HG03159 (cell line): ENCODE data around the gene NFKBIA.
"Not testable (repeated sequence)": the region's sequence is repeated elsewhere in the genome, so short reads cannot be mapped to it uniquely, and the experiment has no call there.

Experiments used
- ATAC-seq: cut with Tn5 transposase; IDR thresholded peaks from one replicate; pipeline ENCODE4 v1.9.1; 2021; ENCODE audit warnings: mild to moderate bottlenecking, moderate library complexity; ENCODE audit not compliant: unreplicated experiment

Gene NFKBIA, protein sequence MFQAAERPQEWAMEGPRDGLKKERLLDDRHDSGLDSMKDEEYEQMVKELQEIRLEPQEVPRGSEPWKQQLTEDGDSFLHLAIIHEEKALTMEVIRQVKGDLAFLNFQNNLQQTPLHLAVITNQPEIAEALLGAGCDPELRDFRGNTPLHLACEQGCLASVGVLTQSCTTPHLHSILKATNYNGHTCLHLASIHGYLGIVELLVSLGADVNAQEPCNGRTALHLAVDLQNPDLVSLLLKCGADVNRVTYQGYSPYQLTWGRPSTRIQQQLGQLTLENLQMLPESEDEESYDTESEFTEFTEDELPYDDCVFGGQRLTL

DNA sequence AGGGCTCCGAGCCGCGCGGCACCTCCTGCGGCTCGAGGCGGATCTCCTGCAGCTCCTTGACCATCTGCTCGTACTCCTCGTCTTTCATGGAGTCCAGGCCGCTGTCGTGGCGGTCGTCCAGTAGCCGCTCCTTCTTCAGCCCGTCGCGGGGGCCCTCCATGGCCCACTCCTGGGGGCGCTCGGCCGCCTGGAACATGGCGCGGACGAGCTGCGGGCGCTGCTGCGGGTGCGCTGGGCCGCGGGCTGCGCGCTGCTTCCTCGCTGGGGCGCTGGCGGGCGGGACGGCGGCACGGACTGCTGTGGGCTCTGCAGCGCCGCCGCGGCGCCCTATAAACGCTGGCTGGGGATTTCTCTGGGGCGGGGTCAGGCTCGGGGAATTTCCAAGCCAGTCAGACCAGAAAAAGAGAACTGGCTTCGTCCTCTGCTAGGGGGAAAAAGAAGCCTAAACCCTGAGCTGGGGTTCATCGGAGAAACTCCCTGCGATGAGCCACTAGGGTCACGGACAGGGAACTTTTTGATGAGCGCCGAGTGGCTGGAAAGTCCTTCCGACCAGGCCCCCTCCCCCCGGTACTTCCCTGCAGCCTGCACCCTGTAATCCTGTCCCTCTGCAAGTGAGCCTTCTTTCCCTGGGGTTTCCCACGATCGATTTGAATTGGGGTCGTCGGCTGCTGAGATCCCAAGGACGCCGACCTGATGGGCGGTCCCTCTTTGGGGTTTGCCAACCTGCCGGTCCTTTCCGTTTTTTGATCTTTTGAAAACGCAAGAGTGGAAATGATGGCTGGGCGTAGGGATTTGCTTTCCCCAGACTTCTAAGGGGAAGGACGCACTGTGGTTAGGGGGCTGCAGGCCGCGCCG lies at the start of gene NFKBIA:
Gene NFKBIA (minus strand): TSS at position 301 of the 855 bp plus-strand sequence. CDS start 105 bp downstream, at position 196.
- peak; percentile 55 for ATAC-seq

DNA sequence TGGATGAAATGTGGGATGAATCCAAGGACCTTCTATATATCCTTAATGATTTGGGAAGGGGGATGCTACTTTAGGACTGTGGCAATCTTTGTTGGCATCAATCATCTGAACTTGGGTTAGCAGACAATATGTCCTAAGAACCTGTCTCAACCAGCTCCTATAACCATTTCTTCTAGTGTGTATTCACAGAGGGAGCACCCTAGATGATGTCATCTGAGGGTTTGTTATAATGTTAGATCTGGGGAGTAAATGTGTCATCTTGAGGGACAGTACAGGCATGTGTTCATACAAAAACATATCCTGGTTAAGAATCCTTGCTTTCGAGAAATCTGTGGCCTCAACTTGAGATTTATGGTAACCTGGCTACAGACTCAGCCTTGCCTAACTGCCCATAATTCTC lies 41.9 kb upstream of the NFKBIA start:
- no peak for ATAC-seq

DNA sequence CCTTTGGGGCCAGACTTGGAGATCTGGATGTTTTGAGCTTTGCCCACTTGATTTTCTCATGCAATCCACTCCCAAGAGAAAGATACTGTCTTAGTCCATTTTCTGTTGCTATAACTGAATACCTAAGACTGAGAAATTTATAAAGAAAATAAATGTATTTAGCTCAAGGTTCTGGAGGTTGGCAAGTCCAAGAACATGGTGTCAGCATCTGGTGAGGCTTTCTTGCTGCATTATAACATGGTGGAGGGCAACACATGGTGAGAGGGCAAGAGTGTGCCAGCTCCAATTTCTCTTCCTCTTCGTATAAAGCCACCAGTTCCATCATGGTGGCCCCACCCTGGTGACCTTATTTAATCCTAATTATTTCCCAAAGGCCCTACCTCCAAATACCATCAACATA lies 39.6 kb upstream of the NFKBIA start:
- no peak for ATAC-seq

DNA sequence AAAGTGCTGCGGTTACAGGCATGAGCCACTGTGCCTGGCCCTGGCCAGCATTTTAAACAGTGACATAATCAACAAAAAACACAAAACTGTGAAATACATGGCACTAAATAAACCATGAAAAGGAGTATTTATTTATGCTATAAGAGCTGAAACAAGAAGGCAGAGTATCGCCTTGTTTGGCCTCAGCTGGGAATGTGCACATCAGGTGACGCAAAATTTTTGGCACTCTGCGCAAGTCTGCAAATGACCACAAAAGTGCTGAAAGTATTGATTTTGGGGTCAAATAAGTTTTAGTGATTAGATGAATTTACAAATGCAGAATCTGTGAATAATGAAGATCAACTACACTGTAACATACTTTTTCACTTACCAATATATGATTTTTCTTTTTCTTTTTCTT lies 36.6 kb upstream of the NFKBIA start:
- no peak for ATAC-seq

DNA sequence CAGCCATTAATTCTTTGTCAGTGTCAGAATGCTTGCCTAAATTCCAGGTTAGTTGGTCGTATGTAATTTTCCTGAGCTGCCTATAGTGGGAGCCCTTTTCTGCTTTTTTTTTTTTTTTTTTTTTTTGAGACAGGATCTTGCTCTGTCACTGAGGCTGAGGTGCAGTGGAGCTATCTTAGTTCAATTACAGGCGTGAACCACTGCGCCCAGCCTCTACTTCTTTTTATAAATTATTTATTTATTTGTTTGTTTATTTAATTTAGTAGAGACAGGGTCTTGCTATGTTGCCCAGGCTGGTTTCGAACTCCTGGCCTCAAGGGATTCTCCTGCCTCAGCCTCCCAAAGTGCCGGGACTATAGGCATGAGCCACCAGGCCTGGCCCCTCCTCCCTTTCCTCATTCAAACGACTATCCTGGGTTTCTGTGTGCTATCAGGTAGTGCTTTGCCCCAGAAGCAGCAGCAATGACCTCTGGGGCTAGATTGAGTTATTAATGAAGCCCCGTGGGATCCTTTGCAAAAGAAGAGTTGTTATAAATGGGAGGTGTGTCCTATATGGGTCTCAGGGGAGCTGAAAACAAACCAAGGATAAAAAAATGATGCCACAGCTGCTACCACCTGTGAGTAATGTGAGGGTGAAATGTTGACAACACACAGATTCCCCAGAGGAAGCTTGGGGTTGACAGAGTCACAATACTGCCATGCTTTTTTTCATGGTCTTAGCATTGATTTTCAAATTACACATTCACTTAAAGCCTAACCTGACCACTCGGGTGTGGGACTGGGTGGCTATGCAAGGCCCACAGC lies 34.6 kb upstream of the NFKBIA start:
- ATAC-seq: no peak

DNA sequence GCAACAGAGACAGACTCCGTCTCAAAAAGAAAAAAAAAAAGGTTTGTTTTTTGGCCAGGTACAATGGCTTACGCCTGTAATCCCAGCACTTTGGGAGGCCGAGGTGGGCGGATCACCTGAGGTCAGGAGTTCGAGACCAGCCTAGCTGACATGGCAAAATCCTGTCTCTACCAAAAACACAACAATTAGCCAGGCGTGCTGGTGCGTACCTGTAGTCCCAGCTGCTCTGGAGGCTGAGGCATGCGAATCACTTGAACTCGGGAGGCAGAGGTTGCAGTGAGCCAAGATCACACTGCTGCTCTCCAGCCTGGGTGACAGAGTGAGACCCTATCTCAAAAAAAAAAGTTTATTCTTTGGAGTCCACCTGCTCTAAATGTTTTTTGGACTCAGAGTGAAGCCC lies 33.9 kb upstream of the NFKBIA start:
- ATAC-seq: not testable (repeated sequence)

DNA sequence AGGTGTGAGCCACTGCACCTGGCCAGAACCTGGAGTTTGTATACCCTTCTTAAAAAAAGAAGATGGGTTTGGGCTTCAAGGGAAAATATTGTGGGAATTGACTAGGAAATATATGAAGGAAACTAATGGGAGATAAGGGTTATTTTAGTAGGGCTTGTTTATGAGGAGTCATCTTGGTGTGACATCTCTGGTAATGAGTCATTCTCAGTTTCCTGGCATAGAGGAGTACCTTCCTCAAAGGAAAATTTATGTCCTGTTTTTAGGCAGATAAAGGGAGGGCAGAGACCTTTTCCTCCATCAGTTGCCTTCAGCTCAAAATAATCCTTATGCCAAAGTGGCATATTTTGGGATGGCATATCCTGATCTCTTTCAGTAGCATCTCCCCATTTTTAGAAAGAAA lies 30.6 kb upstream of the NFKBIA start:
- no peak for ATAC-seq

DNA sequence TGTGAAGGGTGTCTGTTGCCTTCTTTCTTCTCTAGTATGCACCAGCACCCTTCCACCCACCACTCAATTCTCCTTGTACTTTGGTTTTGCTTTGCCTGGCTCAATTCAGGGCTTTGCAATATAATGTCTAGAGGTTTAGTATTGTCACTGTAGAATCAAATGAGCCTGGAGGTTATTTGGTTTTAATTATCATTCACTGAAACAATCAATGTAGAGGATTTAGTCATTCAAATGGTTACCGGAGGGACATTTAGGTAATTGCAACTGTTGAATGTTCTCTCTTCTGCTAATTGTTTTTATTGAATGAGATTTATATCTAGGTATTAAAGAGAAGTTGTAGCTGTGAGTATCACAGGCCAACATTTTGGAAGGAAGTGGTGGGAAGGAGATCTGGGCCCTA lies 29.3 kb upstream of the NFKBIA start:
- no peak for ATAC-seq

DNA sequence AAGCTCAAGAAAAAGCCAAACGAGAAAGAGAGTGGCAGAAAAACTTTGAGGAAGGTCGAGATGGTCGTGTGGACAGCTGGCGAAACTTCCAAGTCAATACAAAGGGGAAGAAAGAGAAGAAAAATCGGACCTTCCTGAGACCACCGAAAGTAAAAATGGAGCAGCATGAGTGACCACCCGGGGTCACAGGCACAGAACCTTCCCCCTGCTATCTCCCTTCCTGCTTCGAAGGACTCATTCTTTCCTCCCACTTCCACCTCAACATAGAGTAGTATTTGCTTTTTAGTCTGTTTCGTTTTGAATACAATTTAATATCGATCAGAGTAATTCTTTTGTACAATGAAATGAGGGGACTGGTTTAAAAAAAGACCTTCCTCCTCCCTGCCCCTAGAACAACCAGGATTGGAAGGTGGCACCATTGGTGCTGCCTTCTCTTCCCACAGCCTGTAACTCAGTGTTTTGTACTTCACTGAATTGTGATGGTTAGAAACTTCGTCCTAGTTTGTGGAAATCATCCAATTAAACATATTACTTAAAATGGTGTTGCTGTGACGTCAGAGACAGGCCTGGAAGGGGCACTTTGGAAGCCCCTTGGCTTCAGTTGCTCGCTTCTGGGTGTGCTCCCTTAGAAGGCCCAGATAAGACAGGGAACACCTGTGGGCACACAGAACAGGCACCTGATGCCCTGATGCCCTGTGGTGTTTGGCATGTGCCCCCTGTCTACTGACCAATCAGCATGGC lies 26.1 kb upstream of the NFKBIA start:
- ATAC-seq: no peak

DNA sequence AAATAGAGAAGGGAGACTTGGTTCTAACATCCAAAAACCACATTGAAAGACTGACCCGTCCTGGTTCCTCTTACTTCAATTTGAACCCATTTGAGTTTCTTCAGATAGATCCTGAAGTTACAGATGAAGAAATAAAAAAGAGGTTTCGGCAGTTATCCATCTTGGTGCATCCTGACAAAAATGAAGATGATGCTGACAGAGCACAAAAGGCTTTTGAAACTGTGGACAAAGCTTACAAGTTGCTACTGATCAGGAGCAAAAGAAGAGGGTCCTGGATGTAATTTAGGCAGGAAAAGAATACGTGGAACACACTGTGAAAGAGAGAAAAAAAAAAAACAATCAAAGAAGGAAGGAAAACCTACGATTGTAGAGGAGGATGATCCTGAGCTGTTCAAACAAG lies 25.4 kb upstream of the NFKBIA start:
- ATAC-seq: no peak

DNA sequence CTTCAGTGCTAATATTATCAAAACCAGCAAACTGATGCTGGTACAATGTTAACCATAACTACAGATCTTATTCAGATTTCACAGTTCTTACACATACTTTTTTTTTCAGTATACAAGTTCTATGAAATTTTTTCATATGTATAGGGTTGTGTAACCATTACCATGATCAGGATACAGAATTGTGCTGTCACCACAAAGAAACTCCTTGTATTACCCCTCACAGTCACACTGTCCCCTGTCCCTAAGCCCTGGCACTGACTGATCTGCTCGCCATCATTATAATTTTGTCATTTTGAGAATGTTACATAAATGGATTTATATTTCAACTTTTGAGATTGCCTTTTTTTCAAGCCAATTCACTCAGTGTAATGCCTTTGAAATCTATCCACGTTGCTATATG lies 21.3 kb upstream of the NFKBIA start:
- ATAC-seq: no peak

DNA sequence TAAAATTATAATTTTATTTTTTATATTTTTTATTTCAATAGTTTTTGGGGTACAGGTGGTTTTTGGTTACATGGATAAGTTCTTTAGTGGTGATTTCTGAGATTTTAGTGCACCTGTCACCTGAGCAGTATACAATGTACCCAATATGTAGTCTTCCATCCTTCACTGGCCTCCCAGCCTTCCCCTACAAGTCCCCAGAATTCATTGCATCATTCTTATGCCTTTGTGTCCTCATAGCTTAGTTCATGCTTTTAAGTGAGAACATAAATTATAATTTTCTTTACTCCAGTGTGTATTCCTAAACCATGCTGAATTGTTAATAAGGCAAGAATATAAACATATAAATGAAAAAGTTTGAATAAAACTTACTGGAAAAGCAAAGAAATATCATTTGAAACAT lies 19.1 kb upstream of the NFKBIA start:
- no peak for ATAC-seq

DNA sequence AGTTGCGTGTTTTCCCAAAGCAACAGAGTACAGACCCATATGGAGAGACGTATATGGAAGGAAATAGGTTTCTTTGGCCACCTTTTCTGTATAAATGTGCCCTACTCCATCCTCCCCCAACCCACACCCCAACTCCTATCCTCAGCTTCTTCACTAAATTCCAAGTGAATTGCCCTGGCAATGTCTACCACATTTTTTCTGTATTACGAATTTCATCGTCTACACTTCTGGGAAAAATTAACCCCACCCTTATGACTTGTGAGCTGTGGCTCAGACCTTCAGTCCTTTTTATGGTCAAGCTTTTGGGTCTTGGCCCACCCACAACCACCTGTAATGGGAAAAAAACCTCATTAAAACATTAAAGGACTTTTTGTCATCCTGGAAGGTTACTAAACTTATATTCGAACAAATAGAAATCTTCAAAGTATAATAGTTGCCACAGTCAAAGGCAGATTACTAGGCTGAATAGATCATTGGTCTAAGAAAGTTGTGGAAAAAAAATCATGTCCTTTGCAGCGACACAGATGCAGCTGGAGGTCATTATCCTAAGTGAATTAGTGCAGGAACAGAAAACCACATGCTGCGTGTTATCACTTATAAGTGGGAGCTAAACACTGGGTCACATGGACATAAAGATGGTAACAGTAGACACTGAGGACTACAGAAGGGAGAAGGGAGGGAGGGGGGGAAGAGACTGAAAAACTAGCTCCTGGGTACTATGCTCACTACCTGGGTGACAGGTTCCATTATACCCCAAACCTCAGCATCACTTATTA lies 15.7 kb upstream of the NFKBIA start:
- ATAC-seq: no peak

DNA sequence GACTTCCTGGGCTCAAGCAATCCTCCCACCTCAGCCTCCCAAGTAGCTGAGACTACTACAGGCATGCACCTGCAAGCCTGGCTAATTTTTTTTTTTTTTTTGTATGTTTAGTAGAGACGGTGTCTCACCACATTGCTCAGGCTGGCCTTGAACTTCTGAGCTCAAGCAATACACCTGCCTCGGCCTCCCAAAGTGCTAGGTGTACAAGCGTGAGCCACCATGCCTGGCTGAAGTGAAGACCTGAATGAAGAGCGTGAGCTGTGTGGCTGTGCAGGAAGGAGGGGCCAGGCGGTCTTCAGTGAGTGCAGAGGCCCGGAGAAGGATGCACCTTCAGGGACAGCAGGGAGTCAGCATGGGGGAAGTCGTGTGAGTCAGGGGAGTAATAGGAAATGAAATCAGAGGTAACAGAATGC lies 14.9 kb upstream of the NFKBIA start:
- ATAC-seq: no peak

DNA sequence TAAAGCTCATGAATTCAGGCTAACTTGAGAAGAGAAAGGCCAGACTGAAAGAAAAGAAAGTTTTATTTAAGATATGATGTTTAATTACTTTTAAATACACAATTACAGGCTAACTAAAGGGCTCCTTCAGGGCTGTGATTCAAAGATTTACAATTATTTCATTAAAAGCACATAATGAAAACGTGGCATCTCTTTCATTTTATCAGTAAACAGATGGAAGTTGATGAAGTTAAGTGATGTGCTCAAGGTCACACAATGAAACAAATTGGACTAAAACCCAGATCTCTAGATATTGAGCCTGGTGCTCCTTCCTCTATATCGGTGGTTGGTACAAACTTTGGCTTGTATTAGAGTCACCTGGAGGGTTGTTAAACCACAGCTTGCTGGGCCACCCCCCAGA lies 13.5 kb upstream of the NFKBIA start:
- ATAC-seq: no peak

DNA sequence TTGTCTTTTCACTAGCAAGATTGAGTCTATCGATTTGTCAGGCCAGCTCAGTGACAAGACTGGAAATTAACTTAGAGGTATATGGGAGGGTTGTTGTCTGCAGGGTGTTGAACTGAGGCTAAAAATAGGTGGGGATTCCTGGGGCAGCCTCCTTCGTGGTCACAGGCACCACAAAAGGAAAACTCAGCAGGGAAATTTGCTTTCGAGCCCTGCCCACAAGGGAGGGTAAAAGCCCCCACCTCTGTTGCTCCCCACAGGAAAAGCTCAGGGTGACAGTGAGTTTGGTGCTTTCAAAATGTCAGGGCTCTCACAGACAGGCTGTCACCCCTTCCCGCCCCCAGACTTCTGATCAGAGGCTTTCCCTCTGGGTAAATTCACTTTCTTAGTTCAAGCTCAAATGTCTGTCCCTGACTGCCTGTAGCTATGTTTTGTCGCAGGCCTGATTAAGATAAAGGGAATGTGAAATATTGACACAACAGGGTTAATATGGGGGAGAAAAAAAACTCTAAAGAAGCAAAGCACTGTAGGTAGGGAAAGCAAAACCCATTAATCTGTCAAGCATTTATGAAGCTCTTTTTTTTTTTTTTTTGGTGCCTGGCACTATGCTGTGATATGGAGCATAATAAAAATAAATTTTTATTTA lies 11.7 kb upstream of the NFKBIA start:
- peak; percentile 29 for ATAC-seq

DNA sequence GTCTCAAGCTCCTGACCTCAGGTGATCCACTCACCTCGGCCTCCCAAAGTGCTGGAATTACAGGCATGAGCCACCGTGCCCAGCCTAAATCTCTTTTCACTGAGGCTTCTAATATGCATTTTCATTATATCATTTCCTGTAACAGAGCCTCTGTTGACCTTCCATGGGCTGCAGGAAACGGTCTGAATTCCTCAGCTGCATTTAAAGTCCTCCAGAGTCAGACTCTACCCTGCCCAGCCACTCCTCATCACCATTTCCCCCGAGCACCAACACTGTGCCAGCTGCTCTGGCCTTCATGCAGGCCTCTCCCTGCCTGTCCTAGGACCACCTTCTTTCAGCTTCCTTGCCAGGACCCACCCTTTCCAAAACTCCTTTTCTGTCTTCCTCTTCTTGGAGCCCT lies 9.8 kb upstream of the NFKBIA start:
- no peak for ATAC-seq

DNA sequence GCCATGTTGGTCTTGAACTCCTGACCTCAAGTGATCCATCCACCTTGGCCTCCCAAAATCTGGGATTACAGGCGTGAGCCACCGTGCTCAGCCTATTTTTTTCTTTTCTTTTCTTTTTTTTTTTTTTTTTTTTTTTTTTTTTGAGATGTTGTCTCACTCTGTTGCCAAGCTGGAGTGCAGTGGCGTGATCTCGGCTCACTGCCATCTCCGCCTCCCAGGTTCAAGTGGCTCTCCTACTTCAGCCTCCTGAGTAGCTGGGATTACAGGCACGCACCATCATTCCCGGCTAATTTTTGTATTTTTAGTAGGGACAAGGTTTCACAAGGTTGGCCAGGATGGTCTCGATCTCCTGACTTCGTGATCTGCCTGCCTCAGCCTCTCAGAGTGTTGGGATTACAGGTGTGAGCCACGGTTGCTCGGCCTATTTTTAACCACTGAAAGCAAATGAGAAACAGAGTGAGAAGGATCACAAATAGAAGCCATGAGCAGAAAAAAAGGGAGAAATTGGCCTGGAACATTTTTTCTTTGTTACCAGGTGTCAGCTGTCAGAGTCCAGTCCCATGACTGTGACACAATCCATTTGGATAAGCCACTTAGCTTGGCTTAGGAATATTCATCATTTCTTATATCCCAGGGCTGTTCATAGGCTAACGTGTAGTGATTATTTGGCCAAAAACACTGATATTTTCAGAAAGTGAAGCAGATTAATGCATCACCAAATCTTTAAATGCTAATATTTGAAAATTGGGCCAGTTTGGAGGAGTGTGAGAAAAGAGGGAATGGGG lies 7.9 kb upstream of the NFKBIA start:
- no peak for ATAC-seq

DNA sequence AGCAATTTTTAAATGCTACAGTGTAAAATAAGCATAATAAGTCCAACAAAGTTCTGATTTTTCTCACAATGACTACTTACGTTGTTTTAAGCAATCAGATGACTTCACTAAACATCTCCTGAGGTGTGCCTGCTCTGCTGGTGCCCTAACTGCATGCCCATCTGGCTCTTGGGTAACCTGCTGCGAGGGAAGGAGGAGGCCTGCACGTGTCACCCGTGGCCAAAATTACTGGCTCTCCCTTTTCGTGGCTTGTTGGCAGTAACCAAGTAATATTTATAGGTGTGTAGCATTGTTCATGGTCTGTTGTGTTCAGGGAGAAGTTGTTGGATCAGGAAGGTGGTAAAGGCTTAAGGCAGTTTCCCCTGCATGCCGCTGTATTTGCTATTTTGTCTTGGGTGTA lies 6.3 kb upstream of the NFKBIA start:
- ATAC-seq: no peak
